HepG2 (cell line): ENCODE measurements around the gene MLC1. TPM values are rescaled to one million over a fixed set of nuclear protein-coding genes. Genes with fewer than 3 reads are reported as not detected.

Experiments
- ATAC-seq: fragments of 200-7000 bp; cut with Tn5 transposase; 3 replicates; pipeline ENCODE4 v1.9.1; 2020; ENCODE audit warnings: mild to moderate bottlenecking, moderate library complexity
- BruUV-seq: library from RNA; stranded (reverse); fragments of 400-500 nt; replicated peaks from 2 replicates; lab custom pipeline; 2021; lab: Mats Ljungman, UMichigan
- CTCF ChIA-PET: fragments of 300-600 bp; formaldehyde crosslinking; extraction: SDS; loops from one replicate; lab custom pipeline; 2021; ENCODE audit warnings: low total read pairs, inconsistent platforms, low intra/inter-chr PET ratio; lab: Yijun Ruan, JAX
- POLR2A ChIA-PET: fragments of 350-600 bp; sonication (Branson Sonifier 250); formaldehyde crosslinking; loops from one replicate; lab custom pipeline; 2020; ENCODE audit warnings: antibody characterized with exemption, inconsistent platforms; lab: Yijun Ruan, JAX
- DNase-seq: peaks from one replicate; pipeline ENCODE4 v3.0.0-alpha.2; 2015; ENCODE audit warnings: low spot score
- FAIRE-seq: peaks from 3 replicates; lab custom pipeline; 2011; peaks lifted over from hg19 to GRCh38; lab: Jason Lieb, UNC
- H2AFZ ChIP-seq: one replicate; pipeline ENCODE4 v1.6.1; 2011; ENCODE audit warnings: low read length, inconsistent platforms
- H3K27ac ChIP-seq: fragments of 300-600 bp; 3 replicates; pipeline ENCODE4 v1.8.0; 2011; ENCODE audit warnings: mixed run types, mild to moderate bottlenecking, mixed read lengths, low read length, inconsistent platforms; ENCODE audit not compliant: insufficient read depth; ENCODE audit errors: extremely low read length
- H3K27me3 ChIP-seq, 2 experiments: fragments of 200-600 bp in 1 of 2; 2 replicates in 1 of 2; 3 replicates in 1 of 2; pipeline versions ENCODE4 v1.6.0 to v1.8.0; 2011; ENCODE audit warnings: low read length in 2 of 2, mild to moderate bottlenecking in 2 of 2, moderate library complexity in 2 of 2, inconsistent platforms in 1 of 2; ENCODE audit not compliant: insufficient read depth in 2 of 2, control insufficient read depth in 1 of 2
- H3K36me3 ChIP-seq, 2 experiments: fragments of 200-600 bp in 1 of 2; replicated peaks in 1 of 2; 2 replicates in 1 of 2; 3 replicates in 1 of 2; pipeline versions ENCODE4 v1.5.1 to v1.8.0; 2011; ENCODE audit warnings: low read length in 2 of 2, inconsistent platforms in 1 of 2; ENCODE audit not compliant: insufficient read depth in 2 of 2, control insufficient read depth in 1 of 2
- H3K4me1 ChIP-seq: 2 replicates; pipeline ENCODE4 v1.5.1; 2012; ENCODE audit warnings: low read length, inconsistent platforms; ENCODE audit not compliant: insufficient read depth
- H3K4me2 ChIP-seq: 2 replicates; pipeline ENCODE4 v1.6.0; 2011; ENCODE audit warnings: low read depth, low read length, inconsistent platforms
- H3K4me3 ChIP-seq, 3 experiments: fragments of 200-600 bp in 1 of 3; sonication (generic), shearing (Covaris generic) in 1 of 3; replicated peaks in 1 of 3; 2 replicates each; pipeline ENCODE4 v1.5.1; 2011 to 2016; ENCODE audit warnings: low read length in 3 of 3, inconsistent platforms in 2 of 3, low read depth in 2 of 3, mild to moderate bottlenecking in 2 of 3, control low read depth in 1 of 3, mixed read lengths in 1 of 3; ENCODE audit not compliant: insufficient read depth in 1 of 3
- H3K79me2 ChIP-seq: one replicate; pipeline ENCODE4 v1.6.1; 2011; ENCODE audit warnings: low read length, inconsistent platforms; ENCODE audit not compliant: insufficient read depth
- H3K9ac ChIP-seq: 2 replicates; pipeline ENCODE4 v1.6.0; 2011; ENCODE audit warnings: mild to moderate bottlenecking, low read depth, low read length, inconsistent platforms; ENCODE audit not compliant: insufficient read depth
- H3K9me3 ChIP-seq: 2 replicates; pipeline ENCODE4 v1.5.1; 2012; ENCODE audit warnings: mild to moderate bottlenecking, low read length
- H4K20me1 ChIP-seq: 2 replicates; pipeline ENCODE4 v1.6.0; 2011; ENCODE audit warnings: inconsistent platforms, mild to moderate bottlenecking, low read length, moderate library complexity; ENCODE audit not compliant: insufficient read depth
- BCLAF1 ChIP-seq: fragments of 450-650 bp; IDR thresholded peaks from 2 replicates; pipeline ENCODE4 v1.6.1; 2017; ENCODE audit warnings: mild to moderate bottlenecking
- JUNB ChIP-seq: sonication (generic); formaldehyde crosslinking; IDR thresholded peaks from 2 replicates; pipeline ENCODE4 v1.8.0; 2022; ENCODE audit warnings: missing genetic modification reagents, mild to moderate bottlenecking, borderline replicate concordance
- PHF8 ChIP-seq: sonication (generic); formaldehyde crosslinking; IDR thresholded peaks from 2 replicates; pipeline ENCODE4 v1.5.0; 2020; ENCODE audit warnings: missing genetic modification reagents
- ZNF30 ChIP-seq: sonication (generic); formaldehyde crosslinking; IDR thresholded peaks from 2 replicates; pipeline ENCODE4 v1.5.0; 2020; ENCODE audit warnings: mild to moderate bottlenecking, missing genetic modification reagents
- ZNF34 ChIP-seq: sonication (generic); formaldehyde crosslinking; IDR thresholded peaks from 2 replicates; pipeline ENCODE4 v1.4.0; 2020; ENCODE audit warnings: mild to moderate bottlenecking, missing genetic modification reagents, borderline replicate concordance
- ZNF572 ChIP-seq: sonication (generic); formaldehyde crosslinking; IDR thresholded peaks from 2 replicates; pipeline ENCODE4 v1.5.1; 2020; ENCODE audit warnings: mild to moderate bottlenecking, missing genetic modification reagents
- ZNF746 ChIP-seq: sonication (generic); formaldehyde crosslinking; IDR thresholded peaks from 2 replicates; pipeline ENCODE4 v1.8.0; 2022; ENCODE audit warnings: mild to moderate bottlenecking, missing genetic modification reagents
- WGBS: methylation state at CpG from one replicate; pipeline ENCODE4 v1.1.6; 2017; ENCODE audit warnings: low lambda C conversion rate; 5-methylcytosine and 5-hydroxymethylcytosine counted together
- in situ Hi-C: cut with HindIII; loops from 2 replicates; pipeline ENCODE4 v1.10.0; 2017; ENCODE audit warnings: low pct_unique_long_range_greater_than_20kb; ENCODE audit not compliant: extremely low pct_ligation_motif_present
- intact Hi-C: fragments of 100-400 bp; cut with micrococcal nuclease; formaldehyde crosslinking; loops from one replicate; pipeline ENCODE4 v1.10.0; 2022; ENCODE audit not compliant: unreplicated experiment
- polyA plus RNA-seq, 8 experiments: library from polyadenylated mRNA; depleted of rRNA in 3 of 8; stranded (reverse) in 7 of 8; unstranded in 1 of 8; fragments of >200 nt; fragmentation: Illumina TruSeq in 4 of 8; extraction: Trizol in 4 of 8; gene quantifications; 2 replicates each; pipeline versions ENCODE4 v1.2.1 to v1.2.3, GENCODE V29; 2011 to 2016; ENCODE audit warnings: low read depth in 4 of 8, missing spikeins in 1 of 8, mixed read lengths in 1 of 8; ENCODE audit not compliant: insufficient read depth in 1 of 8
- total RNA-seq, 5 experiments: library from RNA; depleted of rRNA; stranded (reverse); fragments of >200 nt; fragmentation: Illumina TruSeq; extraction: Trizol; gene quantifications; 2 replicates each; pipeline ENCODE4 v1.2.3, GENCODE V29; 2016; ENCODE audit warnings: low read depth in 1 of 5

Gene MLC1
- total and polyA plus RNA-seq, 2 of the 13 experiments (the other 11 are each of a cell fraction or from before 2014, with no cell fraction given), result not detected

- in situ Hi-C loops (loop anchor here (5.0 kb wide), 2 partner anchors 99 to 264 kb away; no protein-coding TSS in a partner anchor), intact Hi-C loops (loop anchor here (5.0 to 10.0 kb wide), 2 partner anchors 39 to 267 kb away; no protein-coding TSS in a partner anchor)
- Histone ChIP-seq H3K9ac (no peak overlapping the region), H3K4me3 (no peak overlapping the region), H3K79me2 (no peaks in the 10 kb centered on the region), H3K4me2 (no peak overlapping the region), H4K20me1 (no peaks in the 10 kb centered on the region), H3K36me3 (no peaks in the 10 kb centered on the region), H3K4me1 (no peaks in the 10 kb centered on the region), H2AFZ (no peak overlapping the region), H3K27ac (no peak overlapping the region), H3K9me3 (no peaks in the 10 kb centered on the region), H3K27me3 (peaks cover 11 to 63% of the 10 kb centered on the region in 2 experiments)
- ATAC-seq (no peak), DNase-seq (no peak), FAIRE-seq (no peak)
- ChIA-PET CTCF (interaction anchor here (3.8 kb wide), 1 partner anchor 101 kb away, joined by 63 read pairs; no protein-coding TSS in a partner anchor), POLR2A (no interaction called here)
- no TSS peak for BruUV-seq
- WGBS, result 42% methylated on average over 5 of the region's 49 CpGs
- TF ChIP-seq ZNF572 (CRISPR knock-in tag) (no peak), PHF8 (CRISPR knock-in tag) (no peak), JUNB (CRISPR knock-in tag) (no peak), ZNF34 (CRISPR knock-in tag) (no peak), ZNF30 (CRISPR knock-in tag) (no peak), BCLAF1 (no peak), ZNF746 (no peak)
These were observed 53.8 kb downstream of the MLC1 start for GRCh38 chr22:50031189-50032091.
